Tibial nerve (tissue), 4 donors: ENCODE data around the gene GGTA1. TPM values are rescaled to one million over a fixed set of nuclear protein-coding genes. Genes with fewer than 3 reads are reported as not detected.

Experiments used
- DNase-seq, 2 donors: peaks; one replicate each; pipeline ENCODE4 v3.0.0-alpha.2; 2019; ENCODE audit warnings: low spot score in 2 of 2
- H3K27ac ChIP-seq, 4 donors: fragments of 200-600 bp; sonication (generic) in 3 of 4; one replicate each; pipeline ENCODE4 v1.5.1; 2017 to 2019; ENCODE audit warnings: mild to moderate bottlenecking in 1 of 4
- H3K27me3 ChIP-seq, 2 donors: fragments of 200-600 bp; sonication (generic) in 1 of 2; one replicate each; pipeline versions ENCODE4 v1.5.1 to v1.6.0; 2017 to 2019
- H3K36me3 ChIP-seq, 3 donors: fragments of 200-600 bp; sonication (generic); one replicate each; pipeline ENCODE4 v1.5.1; 2018 to 2019
- H3K4me1 ChIP-seq, 4 donors: fragments of 200-600 bp; sonication (generic) in 3 of 4; one replicate each; pipeline ENCODE4 v1.5.1; 2017 to 2019
- H3K4me3 ChIP-seq, 4 donors: fragments of 200-600 bp; sonication (generic) in 3 of 4; one replicate each; pipeline ENCODE4 v1.5.1; 2017 to 2019; ENCODE audit warnings: mild to moderate bottlenecking in 1 of 4, moderate library complexity in 1 of 4
- H3K9me3 ChIP-seq, 4 donors: fragments of 200-600 bp; sonication (generic) in 3 of 4; one replicate each; pipeline ENCODE4 v1.5.1; 2017 to 2019
- CTCF ChIP-seq, 5 experiments: fragments of 200-600 bp in 3 of 5; fragments of 450-650 bp in 2 of 5; sonication (generic) in 3 of 5; IDR thresholded peaks; one replicate each; pipeline ENCODE4 v1.5.1; 2016 to 2019; ENCODE audit warnings: antibody characterized with exemption in 5 of 5, mild to moderate bottlenecking in 3 of 5, moderate library complexity in 2 of 5
- EP300 ChIP-seq, 2 donors: sonication (generic); formaldehyde crosslinking; IDR thresholded peaks; one replicate each; pipeline ENCODE4 v1.6.1; 2017; ENCODE audit warnings: antibody characterized with exemption in 2 of 2, mild to moderate bottlenecking in 1 of 2
- POLR2A ChIP-seq, 2 donors: fragments of 450-650 bp; IDR thresholded peaks; one replicate each; pipeline ENCODE4 v1.6.1; 2017; ENCODE audit warnings: antibody characterized with exemption in 2 of 2, mild to moderate bottlenecking in 2 of 2, moderate library complexity in 2 of 2
- WGBS, 2 donors: methylation state at CpG; one replicate each; pipeline ENCODE4 v1.1.5; 2018; 5-methylcytosine and 5-hydroxymethylcytosine counted together
- total RNA-seq, 4 donors: library from RNA; depleted of rRNA; stranded (reverse); fragments of >200 nt; gene quantifications; one replicate each; pipeline ENCODE4 v1.1.0, GENCODE V29; 2016

The GGTA1 gene
- total RNA-seq, 4 donors from 2014 or later, result 6.5 to 15.5 (median 10.3) TPM

DNA sequence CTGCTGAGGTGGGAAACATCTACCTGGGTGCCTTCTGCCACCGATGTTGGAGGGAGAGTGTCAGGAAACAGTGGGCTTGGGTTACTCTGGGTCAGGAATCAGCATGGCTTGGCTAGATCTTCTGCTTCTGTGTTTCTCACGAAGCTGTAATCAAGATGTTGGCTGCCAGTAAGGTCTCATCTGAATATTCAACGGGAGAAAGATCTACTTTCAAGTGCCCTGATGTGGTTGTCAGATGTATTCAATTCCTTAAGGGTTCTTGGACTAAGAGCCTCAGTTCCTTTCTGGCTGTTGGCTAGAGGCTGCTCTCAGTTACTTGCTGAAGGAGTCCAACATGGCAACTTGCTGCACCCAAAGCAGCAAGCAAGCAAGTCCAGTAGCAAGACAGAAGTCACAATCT is 87.7 kb downstream of the GGTA1 start:
- Histone ChIP-seq H3K4me1 (no peaks in the 10 kb centered on the region), H3K4me3 (no peak overlapping the region), H3K27ac (no peak overlapping the region), H3K36me3 (no peaks in the 10 kb centered on the region), H3K27me3 (no peaks in the 10 kb centered on the region), H3K9me3 (no peaks in the 10 kb centered on the region)
- TF ChIP-seq POLR2A (IDR thresholded peaks at IDR 0.05) (no peak), EP300 (IDR thresholded peaks at IDR 0.05) (no peak), CTCF (IDR thresholded peaks at IDR 0.05) (no peak)
- 74 to 80% methylated on average over 3 of the region's 3 CpGs for WGBS, 2 donors
- no peak for DNase-seq

DNA sequence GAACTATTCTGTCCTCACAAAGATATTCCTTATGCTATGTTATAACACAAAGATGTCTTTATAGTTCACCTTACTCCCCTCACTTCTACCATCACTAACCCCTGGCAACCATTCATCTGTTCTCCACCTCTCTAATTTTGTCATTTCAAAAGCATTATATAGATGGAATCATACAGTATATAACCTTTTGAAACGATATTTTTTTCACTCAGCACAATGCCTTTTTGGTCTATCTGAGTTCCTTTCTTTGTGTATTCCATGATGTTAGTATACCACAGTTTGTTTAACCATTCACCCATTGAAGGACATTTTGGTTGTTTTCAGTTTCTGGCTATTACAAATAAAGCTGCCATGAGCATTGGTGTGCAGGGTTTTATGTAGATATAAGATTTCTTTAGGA is 93.7 kb downstream of the GGTA1 start:
- no peaks in the 10 kb centered on the region for H3K27me3 ChIP-seq
- H3K4me3 ChIP-seq, result no peak overlapping the region
- no peaks in the 10 kb centered on the region for H3K36me3 ChIP-seq
- WGBS, 2 donors, result 31 to 86% methylated on average over 1 of the region's 1 CpG
- H3K4me1 ChIP-seq, result no peaks in the 10 kb centered on the region
- no peak overlapping the region for H3K27ac ChIP-seq
- H3K9me3 ChIP-seq, result no peaks in the 10 kb centered on the region
- TF ChIP-seq CTCF (IDR thresholded peaks at IDR 0.05) (no peak), EP300 (IDR thresholded peaks at IDR 0.05) (no peak), POLR2A (IDR thresholded peaks at IDR 0.05) (no peak)
- no peak for DNase-seq

Other genes starting within 250 kb of the GGTA1 start
- gene GSN, start 231.7 kb downstream of the GGTA1 start, total RNA-seq, result 1,000 to 10,000 TPM; 1,899 to 6,678 (median 4,539) TPM
- gene STOM, start 129.6 kb downstream of the GGTA1 start, total RNA-seq, result 100 to 1,000 TPM; 164 to 310 (median 232) TPM
- 10 to 100 TPM; 35.2 to 56.4 (median 51.4) TPM for gene DAB2IP, start 151.8 kb upstream of the GGTA1 start, total RNA-seq